ENCODE data around the gene FSIP1. TPM values are rescaled to one million over a fixed set of nuclear protein-coding genes. Genes with fewer than 3 reads are reported as not detected.
A peak's percentile ranks its signal among the peaks of the same experiment; 100 is the strongest.

The FSIP1 gene
- total RNA-seq, 1 donor from 2014 or later, result not detected

GRCh38 chr15:39584266-39584659, 198.4 kb downstream of the FSIP1 start:
- H3K4me3 ChIP-seq, result peak overlapping the region; percentile 52 to 66
- no peaks in the 10 kb centered on the region for H3K27me3 ChIP-seq
- H3K27ac ChIP-seq, result no peak overlapping the region
- TF ChIP-seq CTCF (IDR thresholded peaks at IDR 0.05), result no peak
- DNase-seq (ENCODE audit: low spot score in 2 of 2), result no peak
- intact Hi-C loops (cut with DNase I), result no loop called here
- H3K9me3 ChIP-seq, result no peaks in the 10 kb centered on the region
- H3K4me1 ChIP-seq, result no peaks in the 10 kb centered on the region
- peaks cover 20 to 68% of the 10 kb centered on the region in 2 donors for H3K36me3 ChIP-seq

- H3K27me3 ChIP-seq, result no peaks in the 10 kb centered on the region
- no peaks in the 10 kb centered on the region for H3K9me3 ChIP-seq
- H3K27ac ChIP-seq, result no peak overlapping the region
- H3K4me3 ChIP-seq, result peak overlapping the region; percentile 52 to 66
- intact Hi-C loops (cut with DNase I), result no loop called here
- TF ChIP-seq CTCF (IDR thresholded peaks at IDR 0.05), result peak in 1 of 3 experiments; percentile 20
- H3K36me3 ChIP-seq, result peaks cover 15 to 62% of the 10 kb centered on the region in 2 donors
- no peaks in the 10 kb centered on the region for H3K4me1 ChIP-seq
- no peak for DNase-seq (ENCODE audit: low spot score in 2 of 2)
Measured at GRCh38 chr15:39583596-39584265, 198.9 kb downstream of the FSIP1 start.

- H3K4me1 ChIP-seq, result no peaks in the 10 kb centered on the region
- H3K27ac ChIP-seq, result no peak overlapping the region
- no peaks in the 10 kb centered on the region for H3K27me3 ChIP-seq
- intact Hi-C loops (cut with DNase I), result no loop called here
- H3K4me3 ChIP-seq, result peak overlapping the region; percentile 52 to 66
- peaks cover 11 to 56% of the 10 kb centered on the region in 2 donors for H3K36me3 ChIP-seq
- no peak for TF ChIP-seq CTCF (IDR thresholded peaks at IDR 0.05)
- DNase-seq (ENCODE audit: low spot score in 2 of 2), result no peak
- no peaks in the 10 kb centered on the region for H3K9me3 ChIP-seq
Measured at GRCh38 chr15:39582977-39583595, 199.6 kb downstream of the FSIP1 start.

- no peaks in the 10 kb centered on the region for H3K9me3 ChIP-seq
- H3K36me3 ChIP-seq, result peaks cover 9 to 50% of the 10 kb centered on the region in 2 donors
- peak overlapping the region; percentile 52 to 66 for H3K4me3 ChIP-seq
- intact Hi-C loops (cut with DNase I), result no loop called here
- no peaks in the 10 kb centered on the region for H3K27me3 ChIP-seq
- H3K4me1 ChIP-seq, result no peaks in the 10 kb centered on the region
- no peak for DNase-seq (ENCODE audit: low spot score in 2 of 2)
- peak overlapping the region; percentile 83 to 92 for H3K27ac ChIP-seq
- no peak for TF ChIP-seq CTCF (IDR thresholded peaks at IDR 0.05)
Measured at GRCh38 chr15:39582286-39582976, 200.2 kb downstream of the FSIP1 start.

- peak in 1 of 2 donors; percentile 72 for DNase-seq (ENCODE audit: low spot score in 2 of 2)
- TF ChIP-seq CTCF (IDR thresholded peaks at IDR 0.05), result peak in 2 of 3 experiments; percentile 23 to 37
- H3K4me3 ChIP-seq, result peak overlapping the region; percentile 52 to 66
- peaks cover 9 to 46% of the 10 kb centered on the region in 2 donors for H3K36me3 ChIP-seq
- intact Hi-C loops (cut with DNase I), result no loop called here
- H3K27ac ChIP-seq, result peak overlapping the region; percentile 83 to 92
- no peaks in the 10 kb centered on the region for H3K9me3 ChIP-seq
- no peaks in the 10 kb centered on the region for H3K27me3 ChIP-seq
- H3K4me1 ChIP-seq, result no peaks in the 10 kb centered on the region
Measured at GRCh38 chr15:39581793-39582285, 200.8 kb downstream of the FSIP1 start.
